NCI-H1930 (cell line): Measurements from ENCODE around the gene BTBD1.
"Not testable (repeated sequence)": the region's sequence is repeated elsewhere in the genome, so short reads cannot be mapped to it uniquely, and the experiment has no call there.

ENCODE experiments used
- DNase-seq, 2 experiments: peaks; one replicate each; lab custom pipeline; 2025; lab: John Stamatoyannopoulos, UW

The BTBD1 gene

GRCh38 chr15:83057696-83058376 is 9.2 kb downstream of the BTBD1 start:
- no peak for DNase-seq

- DNase-seq: no peak
Measured at GRCh38 chr15:83057002-83057401, 10.1 kb downstream of the BTBD1 start.

GRCh38 chr15:83053151-83053550 is 13.9 kb downstream of the BTBD1 start:
- DNase-seq: no peak

GRCh38 chr15:83046558-83047127 is 20.4 kb downstream of the BTBD1 start:
- DNase-seq: no peak

- no peak for DNase-seq
Measured at GRCh38 chr15:83044156-83044555, 22.9 kb downstream of the BTBD1 start.

- DNase-seq: no peak
Measured at GRCh38 chr15:83039206-83039605, 27.8 kb downstream of the BTBD1 start.

GRCh38 chr15:83036253-83036652 is 30.8 kb downstream of the BTBD1 start:
- DNase-seq: no peak

GRCh38 chr15:83031234-83031633 is 35.8 kb downstream of the BTBD1 start:
- not testable (repeated sequence) for DNase-seq

GRCh38 chr15:83030021-83030420 is 37.0 kb downstream of the BTBD1 start:
- DNase-seq: no peak

GRCh38 chr15:83018436-83018835 is 48.6 kb downstream of the BTBD1 start:
- no peak for DNase-seq

- no peak for DNase-seq
Measured at GRCh38 chr15:83016906-83017305, 50.1 kb downstream of the BTBD1 start.

GRCh38 chr15:83015361-83015760 is 51.7 kb downstream of the BTBD1 start:
- DNase-seq: no peak

- no peak for DNase-seq
Measured at GRCh38 chr15:83014205-83014653, 52.8 kb downstream of the BTBD1 start.

- DNase-seq: no peak
Measured at GRCh38 chr15:83012636-83013035, 54.4 kb downstream of the BTBD1 start.

GRCh38 chr15:83012076-83012426 is 55.0 kb downstream of the BTBD1 start:
- DNase-seq: no peak

GRCh38 chr15:83011271-83012075 is 55.6 kb downstream of the BTBD1 start, which contains the start of gene C15orf40:
C15orf40 (minus strand) TSS chr15:83011639; CDS start chr15:83011607, 32 bp downstream.
- peak; percentile 82 to 87 for DNase-seq

- DNase-seq: peak; percentile 25 to 41
Measured at GRCh38 chr15:83010709-83011270, 56.3 kb downstream of the BTBD1 start.

GRCh38 chr15:83000672-83001031 is 66.4 kb downstream of the BTBD1 start:
- not testable (repeated sequence) for DNase-seq

- peak in 1 of 2 experiments; percentile 37 for DNase-seq
Measured at GRCh38 chr15:82999905-83000671, 67.0 kb downstream of the BTBD1 start.

- no peak for DNase-seq
Measured at GRCh38 chr15:82999426-82999825, 67.6 kb downstream of the BTBD1 start.

- DNase-seq: peak in 1 of 2 experiments; percentile 4
Measured at GRCh38 chr15:82995938-82996337, 71.1 kb downstream of the BTBD1 start.

- DNase-seq: no peak
Measured at GRCh38 chr15:82995076-82995475, 72.0 kb downstream of the BTBD1 start.
